Raji (cell line): ENCODE measurements around the gene GPR176.

Source experiments
- POLR2A ChIP-seq: IDR thresholded peaks from 2 replicates; pipeline ENCODE4 v1.6.1; 2011; ENCODE audit warnings: low read depth, low read length, control low read depth; ENCODE audit not compliant: insufficient read depth

GPR176 gene

DNA sequence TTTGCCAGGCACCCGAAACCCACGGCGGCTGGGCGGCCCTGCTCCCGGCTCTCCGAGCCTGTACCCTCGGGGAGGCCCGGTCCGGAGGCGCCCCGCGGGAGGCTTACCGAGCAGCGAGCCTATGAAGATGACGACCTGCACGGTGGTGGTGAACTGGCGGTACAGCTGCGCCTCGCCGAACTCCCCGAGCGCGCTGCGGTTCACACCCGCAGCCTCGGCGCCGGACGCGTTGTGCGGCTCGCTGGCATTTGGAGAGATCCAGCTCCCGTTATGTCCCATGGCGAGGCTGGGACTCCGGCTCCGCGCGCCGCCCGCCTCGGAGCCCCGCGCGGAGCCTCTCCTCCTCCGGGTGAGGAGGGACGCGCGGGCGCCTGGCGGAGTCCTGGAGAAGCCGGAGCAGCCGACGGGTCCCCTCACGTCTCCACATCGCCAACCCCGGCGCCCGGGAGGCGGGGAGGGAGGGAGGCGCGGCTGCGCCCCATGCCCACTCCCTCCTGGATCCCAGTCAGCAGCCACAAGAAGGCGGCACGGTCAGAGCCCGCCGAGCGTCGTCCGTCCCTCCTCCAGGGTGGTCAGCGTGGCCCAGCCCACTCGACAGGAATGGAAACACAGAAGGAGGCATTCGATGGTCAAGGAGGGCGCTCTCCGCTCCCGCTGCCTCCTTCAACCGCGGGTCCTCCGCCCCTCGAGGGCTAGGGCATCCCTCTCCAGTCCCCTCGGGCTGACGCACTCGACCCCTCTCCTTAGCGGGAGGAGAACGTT, at the start of gene GPR176:
TSS of gene GPR176 (minus strand) at position 519 of the 762 bp plus-strand sequence. CDS start at position 279, 240 bp downstream.
- TF ChIP-seq POLR2A, result no peak

DNA sequence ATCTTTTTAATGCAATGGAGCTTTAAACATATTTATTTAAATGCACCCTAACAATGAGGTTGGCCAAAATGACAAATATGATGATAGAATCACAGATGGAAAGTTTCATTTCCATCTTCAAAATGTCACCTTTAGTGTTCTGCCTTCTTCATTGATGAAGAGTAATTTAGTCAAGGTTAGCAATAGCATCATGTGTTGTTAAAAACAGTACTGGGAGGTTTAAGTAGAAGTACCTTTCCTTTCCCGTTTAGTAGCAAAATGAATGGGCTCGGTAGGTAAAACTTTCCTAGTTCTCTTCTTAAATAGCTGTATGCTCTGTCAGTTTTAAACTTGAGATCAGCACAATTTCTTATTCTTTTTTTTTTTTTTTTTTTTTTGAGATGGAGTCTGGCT, 48.9 kb upstream of the GPR176 start:
- TF ChIP-seq POLR2A, result no peak

GRCh38 chr15:39968273-39969001, 48.4 kb upstream of the GPR176 start:
- TF ChIP-seq POLR2A, result no peak

DNA sequence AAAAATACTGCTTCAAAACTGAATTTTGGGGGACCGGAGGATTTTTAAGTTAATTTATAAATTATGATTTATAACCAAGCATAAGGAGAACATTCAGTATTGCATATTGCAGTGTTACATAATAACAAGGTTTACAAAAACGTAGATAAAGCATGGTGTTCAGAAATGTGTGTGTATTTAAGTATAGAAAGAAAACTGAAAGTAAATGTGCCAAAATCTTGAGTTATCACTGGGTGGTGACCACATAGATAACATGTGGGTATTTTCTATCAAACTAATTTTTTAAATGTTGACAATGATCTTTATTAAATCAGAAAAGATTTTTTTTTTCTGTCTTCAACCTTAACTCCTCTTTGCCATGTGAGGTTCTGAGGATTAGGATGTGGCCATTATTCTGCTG, 46.5 kb upstream of the GPR176 start:
- TF ChIP-seq POLR2A, result no peak

DNA sequence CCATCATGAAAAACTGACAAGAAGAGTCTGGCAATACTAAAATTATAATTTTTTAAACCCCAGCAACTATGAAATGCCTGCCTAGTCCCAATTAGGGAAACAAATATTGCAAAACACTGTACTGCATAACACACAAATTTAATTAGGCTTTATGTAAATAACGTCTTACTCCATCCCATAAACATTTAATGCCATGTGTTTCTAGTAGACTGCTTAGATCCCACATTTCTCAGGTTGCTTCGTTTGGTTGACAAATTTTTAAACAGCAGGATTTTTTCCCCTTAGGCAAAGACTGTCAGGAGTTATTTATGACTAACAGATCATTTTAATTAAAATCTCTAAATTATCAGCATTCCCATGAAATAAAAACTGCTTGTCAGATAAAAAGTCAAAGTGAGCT, 43.7 kb upstream of the GPR176 start:
- TF ChIP-seq POLR2A, result no peak

DNA sequence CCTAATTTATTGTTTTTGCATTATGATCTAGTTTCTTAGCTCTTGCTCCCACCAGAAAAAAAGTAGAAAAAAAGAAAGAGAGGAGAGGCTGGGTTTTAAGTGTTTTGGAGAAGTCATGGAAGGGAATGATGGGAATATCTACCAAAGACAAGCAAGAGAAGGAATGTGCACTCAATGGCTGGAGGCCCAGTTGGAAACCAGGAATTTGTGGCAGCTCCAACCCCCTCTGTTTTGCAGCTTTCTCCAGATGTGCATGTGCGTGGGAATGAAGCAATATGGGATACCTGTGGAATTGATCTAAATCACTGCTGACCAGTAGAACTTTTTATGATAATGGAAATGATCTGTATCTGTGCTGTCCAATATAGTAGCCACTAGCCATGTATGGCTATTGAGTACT, 41.0 kb upstream of the GPR176 start:
- no peak for TF ChIP-seq POLR2A

DNA sequence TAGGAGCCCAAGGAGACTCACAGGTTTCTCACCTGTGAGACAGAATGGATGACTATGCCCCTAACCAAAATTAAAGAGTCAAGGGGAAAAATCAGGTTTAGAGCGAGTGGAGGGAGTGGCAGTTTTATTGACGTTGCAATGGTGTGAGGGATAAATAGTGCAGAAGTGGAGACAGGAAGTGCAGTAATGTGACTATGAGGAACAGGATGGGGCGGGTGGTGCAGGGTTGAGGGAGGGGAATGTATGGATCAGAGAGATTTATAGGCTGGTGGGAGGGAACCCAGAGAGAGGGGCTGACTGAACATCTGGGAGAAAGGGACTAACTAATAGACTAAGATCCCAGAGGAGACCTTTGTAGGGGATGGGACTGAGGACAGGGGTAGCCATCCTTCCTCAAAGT, 40.3 kb upstream of the GPR176 start:
- no peak for TF ChIP-seq POLR2A

- no peak for TF ChIP-seq POLR2A
Measured at GRCh38 chr15:39959411-39959810, 39.3 kb upstream of the GPR176 start.

GRCh38 chr15:39957481-39957880, 37.4 kb upstream of the GPR176 start:
- no peak for TF ChIP-seq POLR2A

GRCh38 chr15:39953521-39953920, 33.5 kb upstream of the GPR176 start:
- TF ChIP-seq POLR2A, result no peak

DNA sequence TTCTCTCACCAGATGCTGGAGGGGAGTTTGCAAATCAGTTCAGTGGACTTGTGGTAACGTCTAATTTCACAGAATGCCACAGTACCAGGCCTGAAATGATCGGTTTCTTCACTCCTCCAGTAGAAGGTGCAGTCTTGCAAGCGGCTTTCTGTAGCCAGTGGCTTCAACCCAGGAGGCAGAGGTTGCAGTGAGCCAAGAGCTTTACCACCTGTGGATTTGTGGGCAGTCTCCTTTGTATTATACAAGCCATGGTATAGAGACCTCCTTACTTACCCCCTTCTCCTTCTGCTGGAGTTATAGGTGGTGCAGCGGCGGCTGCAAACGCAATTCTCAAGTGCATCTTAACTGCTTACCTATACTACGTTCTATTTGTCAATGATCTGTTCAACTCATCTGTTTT, 31.5 kb upstream of the GPR176 start:
- TF ChIP-seq POLR2A, result no peak

GRCh38 chr15:39948817-39949216, 28.8 kb upstream of the GPR176 start:
- TF ChIP-seq POLR2A, result no peak

DNA sequence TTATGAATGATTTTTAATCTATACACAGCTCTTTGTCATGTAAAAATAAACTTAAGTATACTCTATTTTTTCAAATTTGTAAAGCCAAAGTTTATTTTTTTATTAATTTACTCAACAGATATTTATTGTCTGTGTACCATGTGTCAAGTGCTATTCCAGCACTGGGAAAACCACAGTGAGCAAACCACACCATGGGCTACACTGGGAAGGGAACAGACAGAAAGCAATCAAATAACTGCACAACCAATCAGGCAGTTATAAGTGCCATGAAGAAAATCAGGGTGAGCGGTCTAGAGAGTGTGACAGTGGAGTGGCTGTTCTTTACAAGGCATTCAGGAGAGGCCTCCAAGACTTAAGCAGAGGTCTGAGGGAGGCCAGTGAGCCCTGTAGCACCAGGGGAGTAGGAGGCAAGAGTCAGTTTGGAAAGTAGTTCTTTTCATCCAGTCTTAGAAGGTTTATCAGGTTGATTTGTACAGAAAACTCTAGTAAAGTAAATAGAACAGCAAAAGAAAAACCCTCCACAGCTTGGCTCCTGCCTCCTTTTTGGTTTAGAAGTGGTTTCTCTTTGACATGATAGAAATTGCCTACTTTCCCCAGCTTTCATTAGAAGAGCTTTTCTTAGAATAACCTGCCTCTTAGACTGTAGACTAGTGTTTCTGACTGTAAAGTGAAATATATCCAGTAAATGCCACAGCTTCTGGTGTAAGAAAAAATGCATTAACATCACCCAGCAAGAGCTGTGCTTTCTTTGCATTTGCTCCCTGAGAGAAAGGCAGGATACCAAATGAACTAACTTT, 27.5 kb upstream of the GPR176 start:
- no peak for TF ChIP-seq POLR2A

- TF ChIP-seq POLR2A, result no peak
Measured at GRCh38 chr15:39946862-39947261, 26.8 kb upstream of the GPR176 start.

DNA sequence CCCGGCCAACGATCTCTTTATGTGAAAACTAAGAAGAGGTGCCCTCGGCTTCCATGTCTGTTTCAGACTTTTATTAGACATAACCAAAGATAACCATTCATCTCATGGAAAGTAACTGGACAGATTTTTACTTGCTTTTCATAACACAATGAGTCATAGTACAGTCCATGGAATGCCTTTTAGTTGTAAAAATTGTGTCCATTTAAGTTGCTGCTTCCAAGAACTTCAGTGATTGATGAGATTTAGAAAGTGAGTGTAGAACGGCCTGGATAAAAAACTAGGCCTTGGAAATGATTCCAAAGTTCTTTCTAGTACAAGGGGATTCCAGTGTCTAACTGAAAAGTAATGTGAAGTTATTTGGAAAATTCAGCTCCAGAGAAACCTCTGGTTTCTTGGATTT, 24.7 kb upstream of the GPR176 start:
- TF ChIP-seq POLR2A, result no peak

- TF ChIP-seq POLR2A, result no peak
Measured at GRCh38 chr15:39942753-39943150, 22.7 kb upstream of the GPR176 start.

DNA sequence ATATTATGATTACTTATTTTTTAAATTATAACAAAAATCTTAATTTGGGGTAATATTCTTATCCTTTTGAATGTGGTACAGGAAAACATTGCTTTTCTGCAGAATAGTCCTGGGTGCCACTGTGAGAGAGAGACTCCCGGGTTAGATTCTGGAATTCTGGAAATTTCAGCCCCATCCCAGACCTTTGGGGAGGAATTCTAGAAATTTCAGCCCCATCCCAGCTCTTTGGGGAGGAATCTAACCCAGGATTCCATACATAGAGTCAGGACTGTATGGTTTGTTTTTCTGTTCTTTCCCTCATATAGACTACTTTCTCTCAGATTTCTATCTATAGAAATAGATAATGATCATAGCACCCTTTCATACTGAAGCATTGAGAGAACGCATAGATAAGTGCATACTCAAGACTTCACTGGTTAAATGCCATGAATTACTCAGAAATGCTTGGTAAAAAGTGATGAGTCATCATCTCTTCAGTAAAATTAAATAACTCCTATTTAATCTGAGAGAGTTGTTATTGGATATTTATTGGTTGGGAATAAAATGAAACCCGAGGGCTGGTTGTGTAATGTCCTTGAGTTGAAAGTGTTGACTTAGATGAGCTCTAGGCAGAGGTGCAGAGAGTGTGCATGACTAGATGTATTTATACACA, 22.2 kb upstream of the GPR176 start:
- TF ChIP-seq POLR2A, result no peak
